ENCODE results near the gene TFEB.

TFEB gene

DNA sequence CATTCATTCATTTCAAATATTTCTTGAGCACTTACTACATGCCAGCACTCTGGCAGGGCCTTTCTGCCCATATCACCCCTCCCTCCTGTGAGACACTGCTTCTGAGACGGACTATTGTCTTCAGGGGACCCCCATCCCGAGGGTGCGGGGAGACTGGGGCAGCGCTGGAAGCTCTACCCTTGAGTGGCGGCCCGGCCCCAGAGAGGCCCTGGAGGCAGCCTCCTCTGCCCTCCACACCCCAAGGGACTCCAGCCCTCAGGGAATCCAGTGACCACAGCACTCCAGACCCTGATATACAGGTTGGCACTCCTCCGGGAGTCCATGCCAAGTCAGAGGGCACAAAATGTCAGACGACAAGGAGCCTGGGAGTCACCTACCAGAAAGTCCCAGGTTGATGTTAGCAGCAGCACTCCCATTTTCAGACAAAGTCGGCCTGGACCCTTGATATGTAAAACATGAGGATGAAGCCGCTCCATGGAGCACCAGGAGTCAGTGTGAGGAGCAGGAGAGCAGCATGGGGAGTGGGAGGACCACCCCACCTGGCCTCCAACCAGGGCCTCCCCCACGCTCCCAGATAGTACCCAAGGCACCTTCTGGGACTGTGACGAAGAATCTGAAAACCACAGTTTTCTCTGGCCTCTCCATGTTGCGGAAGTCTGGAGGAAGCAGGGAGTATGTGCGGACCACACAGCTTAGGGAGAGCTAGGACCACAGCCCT, 20.7 kb downstream of the TFEB start:
- no peak overlapping the region for H4K8ac ChIP-seq (ENCODE audit: low read depth, low read length)
- DNase-seq: no peak
- H3K27me3 ChIP-seq (ENCODE audit: insufficient read depth, low read length, poor library complexity): no peaks in the 10 kb centered on the region
- no peak overlapping the region for H2BK120ac ChIP-seq (ENCODE audit: low read depth, low read length)
- no peaks in the 10 kb centered on the region for H3K4me1 ChIP-seq (ENCODE audit: control insufficient read depth, low read depth, low read length)
- no peak overlapping the region for H3K9ac ChIP-seq (ENCODE audit: low read length)
- no peak overlapping the region for H3K4me2 ChIP-seq (ENCODE audit: low read length)
- no peak overlapping the region for H3K23ac ChIP-seq (ENCODE audit: low read length)
- no peak overlapping the region for H2BK5ac ChIP-seq (ENCODE audit: low read length)
- H3K4ac ChIP-seq (ENCODE audit: low read depth, low read length): no peak overlapping the region
- no peak overlapping the region for H2BK15ac ChIP-seq (replicated peaks; ENCODE audit: low read depth)
- no peak overlapping the region for H4K5ac ChIP-seq (ENCODE audit: low read length)
- H3K4me3 ChIP-seq (ENCODE audit: low read length): no peak overlapping the region
- H2AK5ac ChIP-seq (ENCODE audit: low read length): no peak overlapping the region
- H3K56ac ChIP-seq (ENCODE audit: low read length): no peak overlapping the region
- no peak overlapping the region for H3K27ac ChIP-seq (ENCODE audit: low read depth, low read length)
- no peaks in the 10 kb centered on the region for H3K79me1 ChIP-seq (ENCODE audit: low read length)
- H3K79me2 ChIP-seq (ENCODE audit: control insufficient read depth, insufficient read depth, low read length): no peaks in the 10 kb centered on the region
- no CpG with 5 or more reads among the region's 14 CpGs for WGBS (ENCODE audit: extremely low coverage, insufficient coverage, low lambda C conversion rate)
- no peaks in the 10 kb centered on the region for H3K36me3 ChIP-seq (ENCODE audit: control insufficient read depth, insufficient read depth, low read length)
- H3K18ac ChIP-seq (ENCODE audit: low read length): no peak overlapping the region

DNA sequence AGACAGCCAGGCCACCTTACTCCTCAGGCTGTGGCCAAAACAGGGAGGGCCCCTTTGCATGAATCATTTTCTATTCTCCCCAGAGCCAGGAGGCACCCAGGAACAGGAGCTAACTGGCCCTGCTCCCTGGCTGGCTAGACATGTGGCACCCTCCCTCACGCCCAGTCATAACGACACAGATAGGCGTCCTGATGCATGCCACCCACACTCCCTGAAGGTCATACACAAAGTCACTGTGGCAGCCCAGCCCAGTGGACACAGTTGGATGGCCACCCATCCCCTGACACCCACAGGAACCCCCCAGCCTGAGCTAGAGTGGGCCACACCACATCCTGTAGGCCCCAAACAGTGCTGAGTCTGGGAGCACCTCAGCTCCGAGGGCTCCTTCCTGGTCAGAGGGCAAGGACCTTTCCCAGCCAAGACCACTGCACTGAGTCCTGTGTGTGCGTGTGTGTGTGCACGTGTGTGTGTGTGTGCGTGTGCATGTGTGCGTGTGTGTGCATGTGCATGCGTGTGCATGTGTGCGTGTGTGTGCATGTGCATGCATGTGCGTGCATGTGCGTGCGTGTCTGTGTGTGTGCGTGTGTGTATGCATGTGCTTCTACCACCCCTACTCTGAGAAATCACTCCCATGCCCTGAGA, 21.6 kb downstream of the TFEB start:
- Histone ChIP-seq H3K18ac (ENCODE audit: low read length) (no peak overlapping the region), H4K8ac (ENCODE audit: low read depth, low read length) (no peak overlapping the region), H3K27me3 (ENCODE audit: insufficient read depth, low read length, poor library complexity) (no peaks in the 10 kb centered on the region), H3K23ac (ENCODE audit: low read length) (no peak overlapping the region), H3K27ac (ENCODE audit: low read depth, low read length) (no peak overlapping the region), H3K4me1 (ENCODE audit: control insufficient read depth, low read depth, low read length) (no peaks in the 10 kb centered on the region), H2BK5ac (ENCODE audit: low read length) (no peak overlapping the region), H3K56ac (ENCODE audit: low read length) (no peak overlapping the region), H3K4ac (ENCODE audit: low read depth, low read length) (no peak overlapping the region), H3K4me2 (ENCODE audit: low read length) (no peak overlapping the region), H2BK15ac (replicated peaks; ENCODE audit: low read depth) (no peak overlapping the region), H2BK120ac (ENCODE audit: low read depth, low read length) (no peak overlapping the region), H3K79me2 (ENCODE audit: control insufficient read depth, insufficient read depth, low read length) (no peaks in the 10 kb centered on the region), H3K36me3 (ENCODE audit: control insufficient read depth, insufficient read depth, low read length) (no peaks in the 10 kb centered on the region), H3K9ac (ENCODE audit: low read length) (no peak overlapping the region), H2AK5ac (ENCODE audit: low read length) (no peak overlapping the region), H4K5ac (ENCODE audit: low read length) (no peak overlapping the region), H3K4me3 (ENCODE audit: low read length) (no peak overlapping the region), H3K79me1 (ENCODE audit: low read length) (no peaks in the 10 kb centered on the region)
- DNase-seq: no peak
- no CpG with 5 or more reads among the region's 14 CpGs for WGBS (ENCODE audit: extremely low coverage, insufficient coverage, low lambda C conversion rate)

DNA sequence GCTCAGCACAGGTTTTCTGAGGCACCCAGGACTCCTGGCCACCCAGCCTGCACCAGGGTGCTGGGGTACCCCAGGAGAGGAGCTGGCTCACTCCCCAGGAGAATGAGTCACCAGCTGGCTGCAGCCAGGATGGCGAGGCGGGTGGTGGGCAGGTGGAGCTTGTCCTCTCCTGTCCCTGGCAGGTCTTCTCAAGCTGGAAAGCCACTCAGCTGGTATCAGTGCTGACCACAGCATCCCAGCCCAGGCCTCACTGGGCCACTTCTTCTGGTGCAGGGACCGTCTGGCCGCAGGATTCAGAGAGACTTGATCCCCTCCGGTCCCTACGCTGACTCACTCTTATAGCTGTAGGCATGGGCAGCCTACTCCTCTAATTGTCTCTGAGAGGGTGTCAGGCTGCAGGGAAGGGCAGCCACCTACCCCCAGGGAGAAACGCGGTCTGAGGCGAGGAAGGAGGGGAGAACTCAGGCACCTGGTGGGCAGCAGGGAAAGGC, 22.2 kb downstream of the TFEB start:
- Histone ChIP-seq H3K4me1 (ENCODE audit: control insufficient read depth, low read depth, low read length) (no peaks in the 10 kb centered on the region), H3K79me1 (ENCODE audit: low read length) (no peaks in the 10 kb centered on the region), H2BK15ac (replicated peaks; ENCODE audit: low read depth) (no peak overlapping the region), H2AK5ac (ENCODE audit: low read length) (no peak overlapping the region), H2BK120ac (ENCODE audit: low read depth, low read length) (no peak overlapping the region), H3K27me3 (ENCODE audit: insufficient read depth, low read length, poor library complexity) (no peaks in the 10 kb centered on the region), H3K18ac (ENCODE audit: low read length) (no peak overlapping the region), H3K4me3 (ENCODE audit: low read length) (no peak overlapping the region), H3K79me2 (ENCODE audit: control insufficient read depth, insufficient read depth, low read length) (no peaks in the 10 kb centered on the region), H3K4ac (ENCODE audit: low read depth, low read length) (no peak overlapping the region), H4K8ac (ENCODE audit: low read depth, low read length) (no peak overlapping the region), H2BK5ac (ENCODE audit: low read length) (no peak overlapping the region), H3K23ac (ENCODE audit: low read length) (no peak overlapping the region), H3K36me3 (ENCODE audit: control insufficient read depth, insufficient read depth, low read length) (no peaks in the 10 kb centered on the region), H3K4me2 (ENCODE audit: low read length) (no peak overlapping the region), H3K56ac (ENCODE audit: low read length) (no peak overlapping the region), H3K9ac (ENCODE audit: low read length) (no peak overlapping the region), H4K5ac (ENCODE audit: low read length) (no peak overlapping the region), H3K27ac (ENCODE audit: low read depth, low read length) (no peak overlapping the region)
- WGBS (ENCODE audit: extremely low coverage, insufficient coverage, low lambda C conversion rate): no CpG with 5 or more reads among the region's 9 CpGs
- DNase-seq: no peak

DNA sequence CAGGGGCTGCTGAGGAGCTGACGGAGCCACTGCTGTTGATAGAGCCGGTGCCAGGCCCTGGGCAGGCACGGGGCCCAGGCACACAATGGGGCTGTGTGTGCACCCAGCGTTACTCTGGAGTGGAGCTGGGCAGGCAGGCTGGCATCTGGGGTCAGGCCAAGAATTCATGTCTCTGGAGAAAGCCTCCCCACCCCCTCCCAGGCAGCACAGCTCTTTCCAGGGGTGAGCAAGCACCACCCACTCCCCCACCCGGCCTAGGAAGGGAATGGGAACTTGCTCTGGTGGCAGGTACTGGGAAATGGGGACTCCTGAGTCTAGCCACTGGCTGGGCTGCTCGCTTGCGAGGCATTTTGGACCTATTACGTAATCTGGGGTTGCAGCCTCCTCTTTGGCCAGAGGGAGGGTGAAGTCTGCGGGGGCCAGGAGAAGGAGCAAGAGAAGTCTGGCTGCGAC, 22.7 kb downstream of the TFEB start:
- no peak overlapping the region for H3K56ac ChIP-seq (ENCODE audit: low read length)
- H4K8ac ChIP-seq (ENCODE audit: low read depth, low read length): no peak overlapping the region
- H3K4me3 ChIP-seq (ENCODE audit: low read length): no peak overlapping the region
- H4K5ac ChIP-seq (ENCODE audit: low read length): no peak overlapping the region
- no peak overlapping the region for H3K27ac ChIP-seq (ENCODE audit: low read depth, low read length)
- H3K4me2 ChIP-seq (ENCODE audit: low read length): no peak overlapping the region
- H3K9ac ChIP-seq (ENCODE audit: low read length): no peak overlapping the region
- no peaks in the 10 kb centered on the region for H3K4me1 ChIP-seq (ENCODE audit: control insufficient read depth, low read depth, low read length)
- H3K36me3 ChIP-seq (ENCODE audit: control insufficient read depth, insufficient read depth, low read length): no peaks in the 10 kb centered on the region
- no peaks in the 10 kb centered on the region for H3K79me2 ChIP-seq (ENCODE audit: control insufficient read depth, insufficient read depth, low read length)
- H2BK15ac ChIP-seq (replicated peaks; ENCODE audit: low read depth): no peak overlapping the region
- H3K18ac ChIP-seq (ENCODE audit: low read length): no peak overlapping the region
- no peak for DNase-seq
- no CpG with 5 or more reads among the region's 10 CpGs for WGBS (ENCODE audit: extremely low coverage, insufficient coverage, low lambda C conversion rate)
- no peak overlapping the region for H2BK5ac ChIP-seq (ENCODE audit: low read length)
- no peaks in the 10 kb centered on the region for H3K27me3 ChIP-seq (ENCODE audit: insufficient read depth, low read length, poor library complexity)
- no peak overlapping the region for H2BK120ac ChIP-seq (ENCODE audit: low read depth, low read length)
- H2AK5ac ChIP-seq (ENCODE audit: low read length): no peak overlapping the region
- H3K79me1 ChIP-seq (ENCODE audit: low read length): no peaks in the 10 kb centered on the region
- H3K4ac ChIP-seq (ENCODE audit: low read depth, low read length): no peak overlapping the region
- H3K23ac ChIP-seq (ENCODE audit: low read length): no peak overlapping the region

DNA sequence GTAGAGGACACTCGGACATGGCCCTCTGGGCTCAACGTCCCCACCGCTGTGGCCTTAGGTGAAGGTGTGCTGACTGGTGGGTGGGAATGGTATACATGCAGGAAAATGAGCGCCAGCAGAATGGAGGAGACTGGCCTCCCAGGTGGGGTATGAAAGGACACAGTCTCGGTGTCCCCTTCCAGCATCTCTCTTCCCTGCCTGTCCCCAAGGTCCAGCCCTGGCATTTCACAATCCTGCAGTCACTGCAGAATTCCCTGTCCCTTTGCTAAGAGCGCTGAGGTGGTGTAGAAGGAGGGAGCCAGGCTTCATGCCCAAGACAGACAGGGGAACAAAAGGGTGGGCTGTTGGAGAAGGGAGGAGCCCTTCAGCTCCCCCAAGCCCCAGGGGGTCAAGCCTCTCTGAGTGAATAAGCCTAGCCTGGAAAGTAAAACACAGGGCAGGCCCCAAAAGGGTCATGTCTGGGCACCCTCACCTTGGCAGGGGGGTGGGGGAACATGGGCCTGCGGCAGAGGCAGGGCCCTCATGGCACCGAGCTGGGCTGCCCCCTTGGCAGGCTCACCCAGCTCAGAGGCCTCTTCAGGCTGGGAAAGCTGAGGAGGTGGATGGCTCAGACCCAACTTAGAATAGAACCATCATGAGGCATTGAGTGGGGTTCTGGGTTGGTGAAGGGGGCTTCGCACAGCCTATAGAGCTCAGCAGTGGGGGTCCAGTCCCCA, 23.9 kb downstream of the TFEB start:
- Histone ChIP-seq H3K36me3 (ENCODE audit: control insufficient read depth, insufficient read depth, low read length) (no peaks in the 10 kb centered on the region), H2BK120ac (ENCODE audit: low read depth, low read length) (no peak overlapping the region), H3K79me1 (ENCODE audit: low read length) (no peaks in the 10 kb centered on the region), H4K8ac (ENCODE audit: low read depth, low read length) (no peak overlapping the region), H2AK5ac (ENCODE audit: low read length) (no peak overlapping the region), H4K5ac (ENCODE audit: low read length) (no peak overlapping the region), H3K9ac (ENCODE audit: low read length) (no peak overlapping the region), H3K4ac (ENCODE audit: low read depth, low read length) (no peak overlapping the region), H2BK15ac (replicated peaks; ENCODE audit: low read depth) (no peak overlapping the region), H3K4me3 (ENCODE audit: low read length) (no peak overlapping the region), H3K18ac (ENCODE audit: low read length) (no peak overlapping the region), H3K56ac (ENCODE audit: low read length) (no peak overlapping the region), H2BK5ac (ENCODE audit: low read length) (no peak overlapping the region), H3K27me3 (ENCODE audit: insufficient read depth, low read length, poor library complexity) (no peaks in the 10 kb centered on the region), H3K4me1 (ENCODE audit: control insufficient read depth, low read depth, low read length) (no peaks in the 10 kb centered on the region), H3K79me2 (ENCODE audit: control insufficient read depth, insufficient read depth, low read length) (no peaks in the 10 kb centered on the region), H3K23ac (ENCODE audit: low read length) (no peak overlapping the region), H3K4me2 (ENCODE audit: low read length) (no peak overlapping the region), H3K27ac (ENCODE audit: low read depth, low read length) (no peak overlapping the region)
- WGBS (ENCODE audit: extremely low coverage, insufficient coverage, low lambda C conversion rate): no CpG with 5 or more reads among the region's 9 CpGs
- no peak for DNase-seq

Data from mesendoderm (in vitro differentiated cells).